D721Med (cell line): ENCODE results near the gene NSG2.

Source experiments
- DNase-seq: peaks from one replicate; pipeline ENCODE4 v3.0.0; 2011; ENCODE audit warnings: low spot score; ENCODE audit not compliant: insufficient read length
- FAIRE-seq: peaks from 2 replicates; lab custom pipeline; 2011; peaks lifted over from hg19 to GRCh38; lab: Jason Lieb, UNC
- CTCF ChIP-seq: IDR thresholded peaks from 2 replicates; pipeline ENCODE4 v1.5.1; 2012; ENCODE audit warnings: mild to moderate bottlenecking, control low read depth; ENCODE audit not compliant: insufficient read depth; ENCODE audit errors: missing control alignments

Gene NSG2

GRCh38 chr5:174109698-174110260 lies 64.3 kb downstream of the NSG2 start:
- FAIRE-seq (no peak), DNase-seq (no peak)
- TF ChIP-seq CTCF: no peak

GRCh38 chr5:174110310-174110709 lies 64.8 kb downstream of the NSG2 start:
- no peak for FAIRE-seq

GRCh38 chr5:174111287-174111973 lies 65.9 kb downstream of the NSG2 start:
- no peak for DNase-seq
- FAIRE-seq: no peak
- TF ChIP-seq CTCF: no peak

More at GRCh38 chr5:174110310-174110709, 64.8 kb downstream of the NSG2 start:
- TF ChIP-seq CTCF: no peak
- DNase-seq: no peak

- FAIRE-seq (no peak), DNase-seq (no peak)
- no peak for TF ChIP-seq CTCF
Observed at GRCh38 chr5:174115226-174115625, 69.7 kb downstream of the NSG2 start.

GRCh38 chr5:174118823-174119467 lies 73.4 kb downstream of the NSG2 start:
- FAIRE-seq (no peak), DNase-seq (no peak)

GRCh38 chr5:174119468-174119881 lies 74.0 kb downstream of the NSG2 start:
- DNase-seq (no peak), FAIRE-seq (no peak)
- no peak for TF ChIP-seq CTCF

More at GRCh38 chr5:174118823-174119467, 73.4 kb downstream of the NSG2 start:
- TF ChIP-seq CTCF: no peak
